H1 (cell line): ENCODE measurements around the gene GSTM3. TPM values are rescaled to one million over a fixed set of nuclear protein-coding genes. Genes with fewer than 3 reads are reported as not detected.
A peak's percentile ranks its signal among the peaks of the same experiment; 100 is the strongest.

ENCODE experiments used
- CBX5 ChIP-seq: fragments of 300-800, 300-1000 bp; sonication (generic); IDR thresholded peaks from 2 replicates; pipeline ENCODE4 v1.7.1; 2016; ENCODE audit warnings: antibody characterized with exemption, low read length, low read depth
- CHD2 ChIP-seq: IDR thresholded peaks from 2 replicates; pipeline ENCODE4 v1.6.1; 2012; ENCODE audit warnings: low read length, improper control_type of control experiment
- EGR1 ChIP-seq: IDR thresholded peaks from 2 replicates; pipeline ENCODE4 v1.6.1; 2011; ENCODE audit warnings: low read depth, low read length, borderline replicate concordance
- EP300 ChIP-seq, 2 experiments: IDR thresholded peaks; 1 replicate in 1 of 2; 2 replicates in 1 of 2; pipeline ENCODE4 v1.6.1; 2011 to 2012; ENCODE audit warnings: low read depth in 2 of 2, low read length in 2 of 2, mild to moderate bottlenecking in 2 of 2, borderline replicate concordance in 1 of 2, inconsistent platforms in 1 of 2, moderate library complexity in 1 of 2
- GTF2F1 ChIP-seq: IDR thresholded peaks from 2 replicates; pipeline ENCODE4 v1.6.1; 2012; ENCODE audit warnings: low read depth, low read length, improper control_type of control experiment, borderline replicate concordance
- JUN ChIP-seq: IDR thresholded peaks from 2 replicates; pipeline ENCODE4 v1.6.1; 2011; ENCODE audit warnings: low read depth, mild to moderate bottlenecking, improper control_type of control experiment, low read length
- KDM5A ChIP-seq: fragments of 200-600 bp; IDR thresholded peaks from 2 replicates; pipeline ENCODE4 v1.7.1; 2012; ENCODE audit warnings: mild to moderate bottlenecking, low read length, inconsistent platforms, mixed read lengths
- RAD21 ChIP-seq, 2 experiments: IDR thresholded peaks in 1 of 2; conservative IDR thresholded peaks in 1 of 2; 2 replicates each; pipeline ENCODE4 v1.6.1; 2011; ENCODE audit warnings: low read depth in 2 of 2, low read length in 2 of 2, improper control_type of control experiment in 1 of 2, inconsistent platforms in 1 of 2, mild to moderate bottlenecking in 1 of 2, moderate library complexity in 1 of 2
- RBBP5 ChIP-seq: IDR thresholded peaks from 2 replicates; pipeline ENCODE4 v1.7.1; 2012; ENCODE audit warnings: low read depth, mild to moderate bottlenecking, inconsistent platforms, low read length, moderate library complexity, borderline replicate concordance
- SAP30 ChIP-seq: fragments of 300-600 bp; sonication (generic); IDR thresholded peaks from 2 replicates; pipeline ENCODE4 v1.7.1; 2012; ENCODE audit warnings: low read length, moderate library complexity, mild to moderate bottlenecking, inconsistent platforms; ENCODE audit not compliant: insufficient read depth, insufficient replicate concordance
- SIN3A ChIP-seq, 2 experiments: IDR thresholded peaks in 1 of 2; conservative IDR thresholded peaks in 1 of 2; 2 replicates each; pipeline ENCODE4 v1.6.1; 2011 to 2012; ENCODE audit warnings: low read length in 2 of 2, improper control_type of control experiment in 1 of 2, low read depth in 1 of 2, mild to moderate bottlenecking in 1 of 2
- SIX5 ChIP-seq: IDR thresholded peaks from 2 replicates; pipeline ENCODE4 v1.6.1; 2011; ENCODE audit warnings: mild to moderate bottlenecking, low read depth, low read length
- SP2 ChIP-seq: IDR thresholded peaks from 2 replicates; pipeline ENCODE4 v1.6.1; 2012; ENCODE audit warnings: mild to moderate bottlenecking, low read length, inconsistent platforms
- polyA plus RNA-seq, 7 experiments: library from polyadenylated mRNA; depleted of rRNA in 3 of 7; stranded (reverse) in 5 of 7; unstranded in 2 of 7; fragments of >200 nt in 5 of 7; fragments of 200-250 nt in 2 of 7; gene quantifications; 1 replicate in 5 of 7; 2 replicates in 1 of 7; 4 replicates in 1 of 7; pipeline versions ENCODE4 v1.2.1 to v1.2.3, GENCODE V29; 2011 to 2013; ENCODE audit warnings: missing spikeins in 2 of 7, mixed read lengths in 2 of 7
- total RNA-seq: library from RNA; stranded (reverse); fragmentation: NEBNext Ultra II Directional; extraction: Animal tissue kit (Norgen Biotek cat#: 25700); gene quantifications from 2 replicates; pipeline ENCODE4 v1.2.1, GENCODE V29; 2021

The GSTM3 gene
- total and polyA plus RNA-seq, 2 of the 8 experiments (the other 6 are each of a cell fraction or from before 2014, with no cell fraction given): 2.2 to 5.1 TPM

DNA sequence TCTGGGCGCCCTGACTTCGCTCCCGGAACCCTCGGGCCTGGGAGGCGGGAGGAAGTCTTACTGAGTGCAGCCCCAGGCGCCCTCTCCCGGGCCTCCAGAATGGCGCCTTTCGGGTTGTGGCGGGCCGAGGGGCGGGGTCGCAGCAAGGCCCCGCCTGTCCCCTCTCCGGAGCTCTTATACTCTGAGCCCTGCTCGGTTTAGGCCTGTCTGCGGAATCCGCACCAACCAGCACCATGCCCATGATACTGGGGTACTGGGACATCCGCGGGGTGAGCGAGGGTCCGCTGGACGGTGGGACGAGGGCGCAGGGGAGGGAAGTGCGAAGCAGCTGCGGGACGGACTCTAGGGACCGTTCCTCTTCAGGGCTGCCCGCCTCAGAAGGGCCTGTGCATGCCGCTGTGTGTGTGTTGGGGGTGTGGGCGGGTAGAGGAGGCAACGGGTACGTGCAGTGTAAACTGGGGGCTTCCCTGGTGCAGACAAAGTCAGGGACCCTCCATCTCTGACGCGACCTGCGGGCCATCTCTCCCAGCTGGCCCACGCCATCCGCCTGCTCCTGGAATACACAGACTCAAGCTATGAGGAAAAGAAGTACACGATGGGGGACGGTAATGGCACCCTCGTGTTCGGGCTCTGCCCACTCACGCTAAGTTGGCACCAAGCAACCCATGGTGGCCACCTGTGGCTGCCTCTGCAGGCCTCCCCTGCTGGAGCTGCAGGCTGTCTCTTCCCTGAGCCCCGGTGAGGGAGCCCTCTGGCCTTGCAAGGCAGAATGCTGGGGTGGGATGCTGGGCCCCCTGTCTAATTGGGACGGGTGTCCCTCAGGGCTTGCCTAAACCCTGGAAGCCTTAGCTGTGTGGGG lies 53.0 kb downstream of the GSTM3 start, which contains the start of gene GSTM1 (continued):
- TF ChIP-seq JUN (no peak), SIX5 (no peak), KDM5A (no peak), CBX5 (no peak), SP2 (no peak), SAP30 (no peak), GTF2F1 (no peak), EP300 (IDR thresholded peaks at IDR 0.05; ENCODE audit: borderline replicate concordance in 1 of 2, low read depth in 2 of 2, low read length in 2 of 2) (no peak), EGR1 (no peak), CHD2 (no peak), SIN3A (conservative IDR thresholded peaks at IDR 0.05 in 1 of 2, IDR thresholded peaks at IDR 0.05 in 1 of 2; ENCODE audit: low read depth in 1 of 2, low read length in 2 of 2) (no peak), RBBP5 (no peak; the same call in 1 of the 2 replicates), RAD21 (IDR thresholded peaks at IDR 0.05 in 1 of 2, conservative IDR thresholded peaks at IDR 0.05 in 1 of 2; ENCODE audit: low read depth in 2 of 2, low read length in 2 of 2) (peak; percentile 34 to 60; a peak in 3 of 4 replicates)
